Stimulated activated CD8-positive, alpha-beta memory T cell treated with anti-CD3 and anti-CD28 coated beads, Interleukin-15, amount 100 ng/mL, for 24 hours (primary cell): ENCODE results near the gene SMOC2.

Experiments used
- DNase-seq: peaks from one replicate; pipeline ENCODE4 v3.0.0-alpha.2; 2020; ENCODE audit warnings: low read depth

Gene SMOC2

GRCh38 chr6:168447282-168447681, 6.3 kb downstream of the SMOC2 start:
- DNase-seq: no peak

GRCh38 chr6:168447700-168448099, 6.7 kb downstream of the SMOC2 start:
- no peak for DNase-seq

GRCh38 chr6:168448243-168448855, 7.4 kb downstream of the SMOC2 start:
- no peak for DNase-seq

- no peak for DNase-seq
Measured at GRCh38 chr6:168450917-168451316, 9.9 kb downstream of the SMOC2 start.

GRCh38 chr6:168451805-168452517, 11.0 kb downstream of the SMOC2 start:
- DNase-seq: no peak

DNA sequence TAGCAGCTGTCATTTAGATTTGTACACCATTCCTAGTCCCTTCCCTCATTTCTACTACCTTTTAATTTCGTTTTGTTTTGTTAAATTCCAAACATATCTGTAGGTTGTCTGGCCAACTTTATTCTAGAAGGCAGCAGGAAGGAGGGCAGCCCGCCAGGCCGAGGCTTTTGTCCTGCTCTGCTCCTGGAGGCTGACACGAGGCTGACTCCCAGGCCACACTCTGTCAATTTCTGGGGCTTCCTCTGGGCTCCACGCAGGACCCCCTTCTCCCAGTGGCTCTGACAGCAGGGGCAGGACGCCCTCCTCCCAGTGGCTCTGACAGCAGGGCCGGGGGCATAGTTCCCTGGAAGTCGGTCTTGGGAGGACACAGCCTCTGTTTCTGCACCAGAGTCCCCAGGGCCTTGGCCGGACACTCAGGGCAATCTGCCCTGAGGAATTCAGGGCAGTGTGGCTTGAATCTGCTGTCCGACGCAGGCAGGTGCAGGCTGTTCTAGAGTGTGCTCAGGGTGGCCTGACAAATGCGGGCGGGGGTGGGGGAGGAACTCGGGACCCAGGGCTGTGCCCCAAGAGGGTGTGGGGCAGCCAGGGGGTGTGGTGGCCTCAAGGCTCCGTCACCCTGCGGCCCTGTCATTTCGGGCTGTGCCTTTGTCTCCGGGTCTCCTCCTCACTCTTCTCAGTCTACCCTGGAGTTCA, 11.8 kb downstream of the SMOC2 start:
- no peak for DNase-seq

- no peak for DNase-seq
Measured at GRCh38 chr6:168455847-168456530, 15.0 kb downstream of the SMOC2 start.

GRCh38 chr6:168456907-168457652, 16.1 kb downstream of the SMOC2 start:
- no peak for DNase-seq

GRCh38 chr6:168457653-168457934, 16.6 kb downstream of the SMOC2 start:
- DNase-seq: no peak

DNA sequence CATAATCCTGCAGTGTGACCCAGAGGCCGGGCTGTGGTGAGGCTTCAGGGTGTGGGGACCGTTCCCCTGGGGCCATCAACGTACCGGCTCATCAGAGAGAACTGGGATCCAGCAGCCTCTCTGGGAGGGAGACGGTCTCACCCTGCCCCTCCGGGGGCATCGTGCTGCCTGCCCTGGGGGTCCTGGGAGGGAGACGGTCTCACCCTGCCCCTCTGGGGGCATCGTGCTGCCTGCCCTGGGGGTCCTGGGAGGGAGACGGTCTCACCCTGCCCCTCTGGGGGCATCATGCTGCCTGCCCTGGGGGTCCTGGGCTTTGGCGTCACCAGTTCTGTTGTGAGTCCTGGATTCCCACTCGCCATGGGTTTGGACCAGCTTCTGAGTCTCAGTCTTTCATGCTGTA, 17.1 kb downstream of the SMOC2 start:
- DNase-seq: no peak

- DNase-seq: no peak
Measured at GRCh38 chr6:168459572-168459971, 18.6 kb downstream of the SMOC2 start.

GRCh38 chr6:168462289-168462853, 21.4 kb downstream of the SMOC2 start:
- DNase-seq: no peak

- no peak for DNase-seq
Measured at GRCh38 chr6:168464546-168464945, 23.6 kb downstream of the SMOC2 start.

DNA sequence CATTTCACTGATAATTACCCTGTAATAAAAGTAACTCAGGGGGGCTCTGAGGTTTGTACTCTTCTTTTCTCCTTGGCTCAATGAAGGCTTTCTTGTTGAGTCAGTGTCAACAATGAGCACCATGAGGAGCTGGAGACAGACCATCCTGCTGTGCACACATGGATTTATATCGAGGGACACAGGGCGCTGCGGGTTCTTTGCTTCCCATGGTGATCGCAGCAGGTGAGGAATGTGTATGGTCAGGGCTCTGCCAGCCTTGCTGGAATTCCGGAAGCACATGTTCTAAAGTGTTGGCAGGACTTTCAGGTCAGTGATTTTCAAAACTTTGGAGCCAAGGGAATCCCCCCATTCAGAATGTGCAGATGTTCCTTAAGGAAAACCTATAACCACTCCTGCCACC, 27.1 kb downstream of the SMOC2 start:
- DNase-seq: no peak

DNA sequence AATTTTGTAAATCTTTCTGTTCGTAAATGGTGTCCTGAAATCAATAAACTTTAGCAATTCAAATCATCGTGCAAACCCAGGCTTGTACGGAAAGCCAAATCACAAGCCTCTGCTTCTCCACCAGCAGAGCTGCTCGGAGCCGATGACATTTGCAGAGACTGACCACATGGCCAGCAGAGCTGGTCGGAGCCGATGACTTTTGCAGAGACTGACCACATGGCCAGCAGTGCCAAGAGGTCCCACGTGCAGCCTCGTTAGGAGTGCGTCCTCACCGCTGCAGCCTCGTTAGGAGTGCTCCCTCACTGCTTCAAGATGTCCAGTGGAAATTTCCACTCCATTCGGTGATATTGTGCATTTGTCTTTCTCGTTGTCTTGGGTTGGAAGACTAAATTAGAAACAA, 28.5 kb downstream of the SMOC2 start:
- no peak for DNase-seq

- no peak for DNase-seq
Measured at GRCh38 chr6:168469926-168470325, 28.9 kb downstream of the SMOC2 start.

DNA sequence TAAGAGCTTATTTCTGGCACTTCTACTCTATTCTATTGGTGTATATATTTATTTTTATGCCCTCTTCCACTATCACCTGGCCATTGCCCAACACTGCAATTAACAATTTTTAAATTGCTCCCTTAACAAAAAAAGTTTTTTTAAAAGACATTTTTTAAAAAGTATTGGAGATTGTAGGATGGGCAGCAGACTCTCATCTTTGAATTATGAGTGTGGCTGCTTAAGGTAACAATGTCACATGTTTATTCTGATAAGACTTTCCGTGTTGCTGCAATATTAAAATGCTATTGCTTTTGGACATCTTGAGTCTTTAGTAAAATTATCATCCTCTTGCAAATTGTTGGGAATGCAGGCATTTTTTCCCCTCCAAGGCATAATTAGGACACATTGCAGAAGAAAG, 31.4 kb downstream of the SMOC2 start:
- DNase-seq: no peak

GRCh38 chr6:168473197-168473596, 32.2 kb downstream of the SMOC2 start:
- DNase-seq: no peak

GRCh38 chr6:168475188-168476013, 34.4 kb downstream of the SMOC2 start:
- no peak for DNase-seq

GRCh38 chr6:168479421-168479820, 38.4 kb downstream of the SMOC2 start:
- DNase-seq: no peak

GRCh38 chr6:168480481-168480880, 39.5 kb downstream of the SMOC2 start:
- DNase-seq: no peak
